ENCODE results near the gene FGF16. TPM values are rescaled to one million over a fixed set of nuclear protein-coding genes. Genes with fewer than 3 reads are reported as not detected.

FGF16 gene
- total and polyA plus RNA-seq, 2 donors from 2014 or later: 0.25 TPM; not detected in 1

DNA sequence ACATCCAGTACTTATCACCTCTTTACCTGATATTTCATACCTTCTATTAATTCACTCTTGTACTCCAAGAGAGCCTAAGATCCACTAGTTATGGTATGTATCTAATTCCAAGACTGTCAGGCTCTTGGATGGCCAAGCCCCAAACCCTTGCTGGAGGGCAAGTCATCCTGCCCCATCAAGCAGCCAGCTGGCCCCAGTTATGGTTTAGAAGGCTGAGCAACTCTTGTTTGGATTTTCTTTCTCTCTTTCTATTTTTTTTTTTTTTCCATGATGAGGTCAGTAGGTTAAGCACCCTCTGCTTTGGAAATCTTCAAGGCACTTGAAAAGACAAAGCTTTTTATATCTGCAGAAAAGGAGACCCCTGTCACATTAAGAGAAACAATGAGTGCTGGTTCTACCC is 10.9 kb upstream of the FGF16 start:
- FAIRE-seq (no peak), DNase-seq (no peak)
- intact Hi-C loops (cut with DNase I): no loop called here
- H3K4me3 ChIP-seq (ENCODE audit: low read length in 3 of 3): no peak overlapping the region
- H3K9ac ChIP-seq (ENCODE audit: low read length in 3 of 3): no peak overlapping the region
- TF ChIP-seq, protein P1, sequence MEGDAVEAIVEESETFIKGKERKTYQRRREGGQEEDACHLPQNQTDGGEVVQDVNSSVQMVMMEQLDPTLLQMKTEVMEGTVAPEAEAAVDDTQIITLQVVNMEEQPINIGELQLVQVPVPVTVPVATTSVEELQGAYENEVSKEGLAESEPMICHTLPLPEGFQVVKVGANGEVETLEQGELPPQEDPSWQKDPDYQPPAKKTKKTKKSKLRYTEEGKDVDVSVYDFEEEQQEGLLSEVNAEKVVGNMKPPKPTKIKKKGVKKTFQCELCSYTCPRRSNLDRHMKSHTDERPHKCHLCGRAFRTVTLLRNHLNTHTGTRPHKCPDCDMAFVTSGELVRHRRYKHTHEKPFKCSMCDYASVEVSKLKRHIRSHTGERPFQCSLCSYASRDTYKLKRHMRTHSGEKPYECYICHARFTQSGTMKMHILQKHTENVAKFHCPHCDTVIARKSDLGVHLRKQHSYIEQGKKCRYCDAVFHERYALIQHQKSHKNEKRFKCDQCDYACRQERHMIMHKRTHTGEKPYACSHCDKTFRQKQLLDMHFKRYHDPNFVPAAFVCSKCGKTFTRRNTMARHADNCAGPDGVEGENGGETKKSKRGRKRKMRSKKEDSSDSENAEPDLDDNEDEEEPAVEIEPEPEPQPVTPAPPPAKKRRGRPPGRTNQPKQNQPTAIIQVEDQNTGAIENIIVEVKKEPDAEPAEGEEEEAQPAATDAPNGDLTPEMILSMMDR (IDR thresholded peaks at IDR 0.05; ENCODE audit: borderline replicate concordance, extremely low read depth, insufficient read depth): no peak
- no peak overlapping the region for H3K27ac ChIP-seq (ENCODE audit: low read depth in 2 of 2, low read length in 2 of 2)
- H3K4me1 ChIP-seq (ENCODE audit: control insufficient read depth in 2 of 3, insufficient read depth in 2 of 3, low read depth in 1 of 3, low read length in 3 of 3): no peaks in the 10 kb centered on the region
- no peaks in the 10 kb centered on the region for H3K9me3 ChIP-seq (ENCODE audit: control insufficient read depth in 2 of 3, insufficient read depth in 1 of 3, low read length in 3 of 3)
- no peaks in the 10 kb centered on the region for H3K36me3 ChIP-seq (ENCODE audit: control insufficient read depth in 2 of 3, insufficient read depth in 3 of 3, low read length in 3 of 3)
- no peaks in the 10 kb centered on the region for H3K27me3 ChIP-seq (ENCODE audit: control insufficient read depth, insufficient read depth, low read length)

DNA sequence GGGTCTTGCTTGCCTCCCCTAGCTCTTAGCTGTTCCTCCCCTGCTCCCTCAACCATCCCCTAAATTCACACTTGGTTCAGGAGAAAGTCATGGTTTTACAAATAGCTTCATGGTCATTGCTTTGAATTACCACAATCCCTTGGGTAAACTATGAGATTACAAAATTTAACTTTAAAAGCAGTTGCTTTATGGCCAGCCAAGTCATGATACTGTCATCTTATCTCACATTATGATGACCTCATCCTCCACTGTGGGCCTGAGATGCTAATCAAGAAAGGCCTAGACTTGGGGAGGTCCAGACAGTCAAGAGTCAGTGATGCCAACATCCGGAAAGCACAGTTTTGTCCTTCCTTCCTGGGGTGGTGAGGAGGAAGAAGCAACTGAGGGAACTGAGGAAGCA is 10.5 kb upstream of the FGF16 start:
- no peak overlapping the region for H3K9ac ChIP-seq (ENCODE audit: low read length in 3 of 3)
- H3K9me3 ChIP-seq (ENCODE audit: control insufficient read depth in 2 of 3, insufficient read depth in 1 of 3, low read length in 3 of 3): no peaks in the 10 kb centered on the region
- TF ChIP-seq, protein P1 (IDR thresholded peaks at IDR 0.05; ENCODE audit: borderline replicate concordance, extremely low read depth, insufficient read depth): no peak
- no peak overlapping the region for H3K27ac ChIP-seq (ENCODE audit: low read depth in 2 of 2, low read length in 2 of 2)
- DNase-seq: no peak
- FAIRE-seq: no peak
- intact Hi-C loops (cut with DNase I): no loop called here
- no peaks in the 10 kb centered on the region for H3K36me3 ChIP-seq (ENCODE audit: control insufficient read depth in 2 of 3, insufficient read depth in 3 of 3, low read length in 3 of 3)
- H3K27me3 ChIP-seq (ENCODE audit: control insufficient read depth, insufficient read depth, low read length): no peaks in the 10 kb centered on the region
- H3K4me1 ChIP-seq (ENCODE audit: control insufficient read depth in 2 of 3, insufficient read depth in 2 of 3, low read depth in 1 of 3, low read length in 3 of 3): no peaks in the 10 kb centered on the region
- no peak overlapping the region for H3K4me3 ChIP-seq (ENCODE audit: low read length in 3 of 3)

DNA sequence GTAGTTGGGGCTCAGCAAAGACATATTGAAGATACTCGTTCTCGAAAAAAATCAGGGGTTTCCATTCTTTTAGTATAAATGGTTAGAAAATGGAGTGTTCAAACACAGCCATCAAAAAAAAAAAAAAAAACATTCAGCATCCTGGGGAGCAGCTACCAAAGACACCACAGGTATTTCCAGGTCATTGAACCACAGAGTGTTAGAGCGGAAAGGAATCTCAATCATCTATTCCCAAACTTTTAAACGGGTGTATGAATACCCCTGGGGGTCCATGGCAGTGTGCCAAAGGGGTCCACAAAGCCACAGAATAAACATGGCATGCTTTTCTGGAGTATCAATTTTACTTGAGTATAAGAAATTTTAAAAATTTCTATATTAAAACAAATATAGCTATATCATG is 6.9 kb upstream of the FGF16 start:
- intact Hi-C loops (cut with DNase I): no loop called here
- H3K9ac ChIP-seq (ENCODE audit: low read length in 3 of 3): no peak overlapping the region
- no peaks in the 10 kb centered on the region for H3K4me1 ChIP-seq (ENCODE audit: control insufficient read depth in 2 of 3, insufficient read depth in 2 of 3, low read depth in 1 of 3, low read length in 3 of 3)
- no peak for DNase-seq
- TF ChIP-seq, protein P1 (IDR thresholded peaks at IDR 0.05; ENCODE audit: borderline replicate concordance, extremely low read depth, insufficient read depth): no peak
- no peak overlapping the region for H3K4me3 ChIP-seq (ENCODE audit: low read length in 3 of 3)
- H3K27me3 ChIP-seq (ENCODE audit: control insufficient read depth, insufficient read depth, low read length): peaks cover 2% of the 10 kb centered on the region
- no peak overlapping the region for H3K27ac ChIP-seq (ENCODE audit: low read depth in 2 of 2, low read length in 2 of 2)
- H3K36me3 ChIP-seq (ENCODE audit: control insufficient read depth in 2 of 3, insufficient read depth in 3 of 3, low read length in 3 of 3): no peaks in the 10 kb centered on the region
- no peak for FAIRE-seq
- no peaks in the 10 kb centered on the region for H3K9me3 ChIP-seq (ENCODE audit: control insufficient read depth in 2 of 3, insufficient read depth in 1 of 3, low read length in 3 of 3)

DNA sequence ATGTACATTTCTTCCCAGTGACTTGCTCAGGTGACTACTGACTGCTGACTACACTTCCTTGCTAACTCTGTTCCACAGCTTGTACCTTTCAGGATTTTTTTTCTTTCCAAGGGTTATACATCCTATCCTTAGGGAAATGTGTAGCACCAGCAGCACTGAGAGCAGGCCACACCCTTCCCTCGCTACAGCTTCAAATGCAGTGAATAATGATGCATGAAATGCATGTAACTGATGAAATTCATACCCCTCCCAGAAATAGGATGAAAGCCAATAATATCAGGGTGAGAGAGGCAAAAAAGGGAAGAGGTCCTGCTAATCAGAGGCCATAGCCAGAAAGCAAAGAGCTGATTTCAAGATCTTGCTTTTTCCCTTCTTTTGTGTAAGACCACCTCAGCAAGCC is 6.2 kb upstream of the FGF16 start:
- Histone ChIP-seq H3K9me3 (ENCODE audit: control insufficient read depth in 2 of 3, insufficient read depth in 1 of 3, low read length in 3 of 3) (no peaks in the 10 kb centered on the region), H3K27me3 (ENCODE audit: control insufficient read depth, insufficient read depth, low read length) (peaks cover 5% of the 10 kb centered on the region), H3K4me1 (ENCODE audit: control insufficient read depth in 2 of 3, insufficient read depth in 2 of 3, low read depth in 1 of 3, low read length in 3 of 3) (no peaks in the 10 kb centered on the region), H3K4me3 (ENCODE audit: low read length in 3 of 3) (no peak overlapping the region), H3K36me3 (ENCODE audit: control insufficient read depth in 2 of 3, insufficient read depth in 3 of 3, low read length in 3 of 3) (no peaks in the 10 kb centered on the region), H3K9ac (ENCODE audit: low read length in 3 of 3) (no peak overlapping the region), H3K27ac (ENCODE audit: low read depth in 2 of 2, low read length in 2 of 2) (no peak overlapping the region)
- TF ChIP-seq, protein P1 (IDR thresholded peaks at IDR 0.05; ENCODE audit: borderline replicate concordance, extremely low read depth, insufficient read depth): no peak
- FAIRE-seq (no peak), DNase-seq (no peak)
- intact Hi-C loops (cut with DNase I): no loop called here

Data from kidney (tissue), 14 donors.